T-cell (primary cell): ENCODE results near the gene KRTAP12-1. TPM values are rescaled to one million over a fixed set of nuclear protein-coding genes. Genes with fewer than 3 reads are reported as not detected.
A peak's percentile ranks its signal among the peaks of the same experiment; 100 is the strongest.
"Not testable (repeated sequence)": the region's sequence is repeated elsewhere in the genome, so short reads cannot be mapped to it uniquely, and the experiment has no call there.

Source experiments
- ATAC-seq, 4 experiments: fragments of 200-7000 bp in 3 of 4; fragments of 150-1000 bp in 1 of 4; cut with Tn5 transposase; replicated peaks in 1 of 4; 1 replicate in 3 of 4; 2 replicates in 1 of 4; pipeline ENCODE4 v1.10.0; 2021; ENCODE audit warnings: moderate library complexity in 3 of 4, mild to moderate bottlenecking in 2 of 4, moderate number of reproducible peaks in 1 of 4
- CTCF ChIA-PET, 2 donors: fragments of 300-600 bp; sonication (Branson Sonifier 250); formaldehyde crosslinking; loops; one replicate each; lab custom pipeline; 2022; ENCODE audit warnings: antibody characterized with exemption in 2 of 2; lab: Charles Lee
- POLR2A ChIA-PET, 2 donors: fragments of 300-600 bp; sonication (Branson Sonifier 250); formaldehyde crosslinking; loops; one replicate each; lab custom pipeline; 2022; ENCODE audit warnings: antibody characterized with exemption in 2 of 2; lab: Charles Lee
- DNase-seq, 35 experiments: peaks; one replicate each; pipeline versions ENCODE4 v3.0.0 to v3.0.0-alpha.2; 2013 to 2023
- H3K27ac ChIP-seq: one replicate; pipeline ENCODE4 v1.5.1; 2013; ENCODE audit warnings: low read length
- H3K27me3 ChIP-seq, 2 experiments: replicated peaks in 1 of 2; 1 replicate in 1 of 2; 2 replicates in 1 of 2; pipeline versions ENCODE4 v1.6.1 to v1.7.0; 2013; ENCODE audit warnings: low read length in 1 of 2, mixed read lengths in 1 of 2; ENCODE audit not compliant: control insufficient read depth in 2 of 2, insufficient read depth in 2 of 2; ENCODE audit errors: extremely low read depth in 1 of 2
- H3K36me3 ChIP-seq, 2 donors: 1 replicate in 1 of 2; 2 replicates in 1 of 2; pipeline versions ENCODE4 v1.6.1 to v1.7.0; 2013; ENCODE audit warnings: low read length in 1 of 2; ENCODE audit not compliant: control insufficient read depth in 2 of 2, insufficient read depth in 1 of 2; ENCODE audit errors: extremely low read depth in 1 of 2
- H3K4me1 ChIP-seq, 2 experiments: 1 replicate in 1 of 2; 2 replicates in 1 of 2; pipeline versions ENCODE4 v1.6.1 to v1.7.0; 2013; ENCODE audit warnings: low read length in 2 of 2, mixed read lengths in 1 of 2; ENCODE audit not compliant: insufficient read depth in 2 of 2, control insufficient read depth in 1 of 2; ENCODE audit errors: extremely low read depth in 1 of 2
- H3K4me3 ChIP-seq, 2 donors: 1 replicate in 1 of 2; 2 replicates in 1 of 2; pipeline versions ENCODE4 v1.5.1 to v1.7.0; 2013; ENCODE audit warnings: mild to moderate bottlenecking in 2 of 2, low read length in 1 of 2, moderate library complexity in 1 of 2; ENCODE audit not compliant: control insufficient read depth in 1 of 2; ENCODE audit errors: extremely low read depth in 1 of 2
- H3K9me3 ChIP-seq: 2 replicates; pipeline ENCODE4 v1.7.0; 2013
- H3K27ac Mint-ChIP-seq, 2 donors: one replicate each; pipeline ENCODE4 v1.8.0; 2020 to 2021; ENCODE audit warnings: mild to moderate bottlenecking in 2 of 2, mixed read lengths in 2 of 2
- H3K27me3 Mint-ChIP-seq, 2 donors: one replicate each; pipeline ENCODE4 v1.8.0; 2021 to 2022; ENCODE audit warnings: mixed read lengths in 2 of 2
- H3K36me3 Mint-ChIP-seq: one replicate; pipeline ENCODE4 v1.8.0; 2021; ENCODE audit warnings: mixed read lengths
- H3K4me1 Mint-ChIP-seq, 3 donors: one replicate each; pipeline ENCODE4 v1.8.0; 2020 to 2022; ENCODE audit warnings: mixed read lengths in 3 of 3, mild to moderate bottlenecking in 1 of 3
- H3K4me3 Mint-ChIP-seq, 3 donors: one replicate each; pipeline ENCODE4 v1.8.0; 2020 to 2022; ENCODE audit warnings: mild to moderate bottlenecking in 3 of 3, mixed read lengths in 3 of 3, moderate library complexity in 3 of 3
- H3K9me3 Mint-ChIP-seq, 3 donors: one replicate each; pipeline ENCODE4 v1.8.0; 2020 to 2022; ENCODE audit warnings: mixed read lengths in 3 of 3
- WGBS: methylation state at CpG from one replicate; pipeline ENCODE4 v1.1.5; 2013; ENCODE audit warnings: missing lambda C conversion rate; ENCODE audit not compliant: insufficient coverage; 5-methylcytosine and 5-hydroxymethylcytosine counted together
- total RNA-seq, 35 experiments: library from RNA in 6 of 35; stranded (reverse) in 6 of 35; fragments of 120-200 nt in 1 of 35; gene quantifications; one replicate each; pipeline versions ENCODE4 v1.2.1 to v1.2.4 and lab custom pipeline; 2013 to 2026

The KRTAP12-1 gene
- total RNA-seq, 5 donors from 2014 or later (not counting 1 experiment from before 2014, with no cell fraction given), result not detected

- POLR2A ChIA-PET, result interaction anchor here (0.5 kb wide), 2 partner anchors 13 to 18 kb away, joined by 5 to 7 read pairs; no protein-coding TSS in a partner anchor
Observed at GRCh38 chr21:44646366-44647221, 35.4 kb downstream of the KRTAP12-1 start, which contains the start of gene KRTAP10-11. KRTAP10-11 (plus strand) TSS chr21:44646414; CDS start chr21:44646459, 45 bp downstream.

GRCh38 chr21:44644878-44645277, 37.1 kb downstream of the KRTAP12-1 start:
- no peaks in the 10 kb centered on the region for H3K4me1 ChIP-seq
- ChIA-PET POLR2A (interaction anchor here in 1 of 2 donors (0.6 kb wide), 1 partner anchor 67 kb away, joined by 4 read pairs; the partner anchor contains the start of gene TSPEAR), CTCF (interaction anchor here in 1 of 2 donors (0.6 kb wide), 1 partner anchor 14 kb away, joined by 3 read pairs; no protein-coding TSS in a partner anchor)
- Mint-ChIP-seq H3K4me1 (peaks cover 0 to 7% (median 5%) of the 10 kb centered on the region in 3 donors), H3K9me3 (peaks cover 27 to 43% (median 35%) of the 10 kb centered on the region in 3 donors), H3K36me3 (peaks cover 8% of the 10 kb centered on the region), H3K4me3 (no peak overlapping the region), H3K27ac (no peak overlapping the region), H3K27me3 (peaks cover 0 to 9% of the 10 kb centered on the region in 2 donors)
- no peaks in the 10 kb centered on the region for H3K36me3 ChIP-seq
- peaks cover 0 to 7% of the 10 kb centered on the region in 2 experiments for H3K27me3 ChIP-seq
- no CpG with 5 or more reads among the region's 2 CpGs for WGBS
- no peak overlapping the region for H3K4me3 ChIP-seq
- no peaks in the 10 kb centered on the region for H3K9me3 ChIP-seq
- ATAC-seq (no peak), DNase-seq (no peak)
- H3K27ac ChIP-seq, result no peak overlapping the region

More at GRCh38 chr21:44646366-44647221, 35.4 kb downstream of the KRTAP12-1 start, which contains the start of gene KRTAP10-11:
- H3K27ac ChIP-seq, H3K9me3 ChIP-seq, H3K4me3 Mint-ChIP-seq, H3K36me3 Mint-ChIP-seq, H3K27me3 Mint-ChIP-seq, H3K36me3 ChIP-seq, DNase-seq, CTCF ChIA-PET, H3K4me1 Mint-ChIP-seq, H3K27me3 ChIP-seq, H3K4me3 ChIP-seq, ATAC-seq, H3K4me1 ChIP-seq, H3K27ac Mint-ChIP-seq: not testable (repeated sequence)
- peaks cover 16 to 28% (median 28%) of the 10 kb centered on the region in 3 donors for H3K9me3 Mint-ChIP-seq
- 75% methylated on average over 19 of the region's 21 CpGs for WGBS

GRCh38 chr21:44643741-44644310, 38.1 kb downstream of the KRTAP12-1 start:
- H3K4me3 Mint-ChIP-seq, result no peak overlapping the region
- peaks cover 0 to 7% (median 5%) of the 10 kb centered on the region in 3 donors for H3K4me1 Mint-ChIP-seq
- H3K36me3 Mint-ChIP-seq, result peaks cover 8% of the 10 kb centered on the region
- H3K4me3 ChIP-seq, result peak overlapping the region in 1 of 2 donors; percentile 3
- DNase-seq (no peak), ATAC-seq (no peak)
- POLR2A ChIA-PET, result no interaction called here
- CTCF ChIA-PET, result interaction anchor here in 1 of 2 donors (1.2 kb wide), 1 partner anchor 13 kb away, joined by 3 read pairs; no protein-coding TSS in a partner anchor
- 81% methylated on average over 5 of the region's 14 CpGs for WGBS
- no peak overlapping the region for H3K27ac ChIP-seq
- no peaks in the 10 kb centered on the region for H3K36me3 ChIP-seq
- peaks cover 0 to 11% of the 10 kb centered on the region in 2 donors for H3K27me3 Mint-ChIP-seq
- H3K27me3 ChIP-seq, result peaks cover 0 to 17% of the 10 kb centered on the region in 2 experiments
- H3K9me3 ChIP-seq, result no peaks in the 10 kb centered on the region
- H3K9me3 Mint-ChIP-seq, result peaks cover 27 to 43% (median 35%) of the 10 kb centered on the region in 3 donors
- H3K4me1 ChIP-seq, result no peaks in the 10 kb centered on the region
- no peak overlapping the region for H3K27ac Mint-ChIP-seq

GRCh38 chr21:44640761-44641160, 41.2 kb downstream of the KRTAP12-1 start:
- H3K27me3 ChIP-seq, result peaks cover 0 to 17% of the 10 kb centered on the region in 2 experiments
- peaks cover 8% of the 10 kb centered on the region for H3K36me3 Mint-ChIP-seq
- CTCF ChIA-PET, result no interaction called here
- H3K9me3 ChIP-seq, result no peaks in the 10 kb centered on the region
- no peaks in the 10 kb centered on the region for H3K4me1 Mint-ChIP-seq
- ATAC-seq, result no peak
- H3K9me3 Mint-ChIP-seq, result peaks cover 27 to 43% (median 35%) of the 10 kb centered on the region in 3 donors
- no peak for DNase-seq
- H3K27ac ChIP-seq, result no peak overlapping the region
- H3K27me3 Mint-ChIP-seq, result peaks cover 0 to 11% of the 10 kb centered on the region in 2 donors
- no peak overlapping the region for H3K4me3 Mint-ChIP-seq
- H3K27ac Mint-ChIP-seq, result no peak overlapping the region
- H3K4me3 ChIP-seq, result no peak overlapping the region
- H3K36me3 ChIP-seq, result no peaks in the 10 kb centered on the region
- no peaks in the 10 kb centered on the region for H3K4me1 ChIP-seq
- 91% methylated on average over 3 of the region's 5 CpGs for WGBS
- POLR2A ChIA-PET, result no interaction called here

DNA sequence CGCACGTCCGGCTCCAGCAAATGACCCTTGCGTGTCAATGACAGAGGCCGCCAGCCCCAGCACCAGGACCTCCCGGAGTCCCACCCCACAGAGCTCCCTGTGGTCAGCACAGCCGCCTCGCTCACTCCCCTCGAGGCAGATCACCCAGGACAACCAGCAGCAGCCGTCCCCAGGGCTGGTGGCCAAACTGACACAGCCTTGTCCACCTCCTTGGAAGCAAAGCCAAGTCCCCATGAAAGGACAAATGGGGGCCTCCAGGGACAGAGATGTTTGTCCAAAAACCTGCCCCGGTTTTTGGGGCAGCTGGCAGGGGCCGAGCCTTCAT, 42.7 kb downstream of the KRTAP12-1 start:
- ChIA-PET CTCF (no interaction called here), POLR2A (interaction anchor here in 1 of 2 donors (0.6 kb wide), 1 partner anchor 121 kb away, joined by 3 read pairs; no protein-coding TSS in a partner anchor)
- H3K27me3 Mint-ChIP-seq, result peaks cover 0 to 11% of the 10 kb centered on the region in 2 donors
- DNase-seq, result no peak
- H3K4me1 ChIP-seq, result no peaks in the 10 kb centered on the region
- no peaks in the 10 kb centered on the region for H3K9me3 ChIP-seq
- no peak overlapping the region for H3K4me3 ChIP-seq
- ATAC-seq, result no peak
- 92% methylated on average over 12 of the region's 12 CpGs for WGBS
- H3K27me3 ChIP-seq, result peaks cover 0 to 17% of the 10 kb centered on the region in 2 experiments
- no peaks in the 10 kb centered on the region for H3K36me3 ChIP-seq
- no peak overlapping the region for H3K4me3 Mint-ChIP-seq
- peaks cover 3% of the 10 kb centered on the region for H3K36me3 Mint-ChIP-seq
- peaks cover 26 to 34% (median 27%) of the 10 kb centered on the region in 3 donors for H3K9me3 Mint-ChIP-seq
- H3K4me1 Mint-ChIP-seq, result no peaks in the 10 kb centered on the region
- no peak overlapping the region for H3K27ac ChIP-seq
- H3K27ac Mint-ChIP-seq, result no peak overlapping the region
